ENCODE data around the gene GDF2.

GRCh38 chr10:47306387-47307210, 15.7 kb upstream of the GDF2 start:
- TF ChIP-seq, protein P1, sequence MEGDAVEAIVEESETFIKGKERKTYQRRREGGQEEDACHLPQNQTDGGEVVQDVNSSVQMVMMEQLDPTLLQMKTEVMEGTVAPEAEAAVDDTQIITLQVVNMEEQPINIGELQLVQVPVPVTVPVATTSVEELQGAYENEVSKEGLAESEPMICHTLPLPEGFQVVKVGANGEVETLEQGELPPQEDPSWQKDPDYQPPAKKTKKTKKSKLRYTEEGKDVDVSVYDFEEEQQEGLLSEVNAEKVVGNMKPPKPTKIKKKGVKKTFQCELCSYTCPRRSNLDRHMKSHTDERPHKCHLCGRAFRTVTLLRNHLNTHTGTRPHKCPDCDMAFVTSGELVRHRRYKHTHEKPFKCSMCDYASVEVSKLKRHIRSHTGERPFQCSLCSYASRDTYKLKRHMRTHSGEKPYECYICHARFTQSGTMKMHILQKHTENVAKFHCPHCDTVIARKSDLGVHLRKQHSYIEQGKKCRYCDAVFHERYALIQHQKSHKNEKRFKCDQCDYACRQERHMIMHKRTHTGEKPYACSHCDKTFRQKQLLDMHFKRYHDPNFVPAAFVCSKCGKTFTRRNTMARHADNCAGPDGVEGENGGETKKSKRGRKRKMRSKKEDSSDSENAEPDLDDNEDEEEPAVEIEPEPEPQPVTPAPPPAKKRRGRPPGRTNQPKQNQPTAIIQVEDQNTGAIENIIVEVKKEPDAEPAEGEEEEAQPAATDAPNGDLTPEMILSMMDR (IDR thresholded peaks at IDR 0.05), result no peak
- no peak for TF ChIP-seq ZFX (IDR thresholded peaks at IDR 0.05; ENCODE audit: borderline replicate concordance)

All from 22Rv1 (cell line).